GM12878 (cell line): ENCODE results near the gene UGT1A8. TPM values are rescaled to one million over a fixed set of nuclear protein-coding genes. Genes with fewer than 3 reads are reported as not detected.

Experiments
- ATAC-seq: fragments of 200-7000 bp; cut with Tn5 transposase; 3 replicates; pipeline ENCODE4 v1.9.1; 2020; ENCODE audit warnings: mild to moderate bottlenecking, moderate library complexity
- BruUV-seq: library from RNA; stranded (reverse); fragments of 400-500 nt; replicated peaks from 2 replicates; lab custom pipeline; 2021; lab: Mats Ljungman, UMichigan
- CTCF ChIA-PET: fragments of 300-600 bp; sonication (Branson Sonifier 250); formaldehyde crosslinking; extraction: SDS; loops from one replicate; lab custom pipeline; 2021; ENCODE audit warnings: inconsistent platforms; lab: Yijun Ruan, JAX
- POLR2A ChIA-PET: fragments of 350-600 bp; formaldehyde crosslinking; extraction: SDS; loops from one replicate; lab custom pipeline; 2021; ENCODE audit warnings: inconsistent platforms; lab: Charles Lee
- RAD21 ChIA-PET: fragments of 300-600 bp; sonication (Branson Sonifier 250); formaldehyde crosslinking; loops from one replicate; lab custom pipeline; 2023; ENCODE audit warnings: antibody characterized with exemption; ENCODE audit not compliant: unreplicated experiment; lab: Charles Lee
- SMC1A ChIA-PET: fragments of 300-600 bp; sonication (Branson Sonifier 250); formaldehyde crosslinking; loops from one replicate; lab custom pipeline; 2023; ENCODE audit not compliant: unreplicated experiment, uncharacterized antibody; lab: Charles Lee
- DNase-seq: peaks from one replicate; pipeline ENCODE4 v3.0.0-alpha.2; 2011; ENCODE audit warnings: low read depth, low spot score
- FAIRE-seq: peaks from 3 replicates; lab custom pipeline; 2011; peaks lifted over from hg19 to GRCh38; lab: Jason Lieb, UNC
- H2AFZ ChIP-seq: 2 replicates; pipeline ENCODE4 v1.6.0; 2011; ENCODE audit warnings: low read depth, low read length, control low read depth; ENCODE audit not compliant: control insufficient read depth
- H3K27ac ChIP-seq: 2 replicates; pipeline ENCODE4 v1.5.1; 2011; ENCODE audit warnings: control low read depth; ENCODE audit not compliant: control insufficient read depth, insufficient read depth
- H3K27me3 ChIP-seq, 2 experiments: replicated peaks in 1 of 2; 2 replicates each; pipeline versions ENCODE4 v1.6.0 to v1.6.1; 2011; ENCODE audit warnings: low read length in 1 of 2; ENCODE audit not compliant: control insufficient read depth in 2 of 2, insufficient read depth in 2 of 2
- H3K36me3 ChIP-seq, 2 experiments: 2 replicates each; pipeline ENCODE4 v1.5.1; 2011; ENCODE audit warnings: low read length in 1 of 2; ENCODE audit not compliant: control insufficient read depth in 2 of 2, insufficient read depth in 2 of 2
- H3K4me1 ChIP-seq: 2 replicates; pipeline ENCODE4 v1.6.1; 2011; ENCODE audit warnings: mild to moderate bottlenecking, low read length, moderate library complexity, mixed read lengths; ENCODE audit not compliant: control insufficient read depth, insufficient read depth
- H3K4me2 ChIP-seq: 2 replicates; pipeline ENCODE4 v1.6.0; 2011; ENCODE audit warnings: control low read depth; ENCODE audit not compliant: control insufficient read depth, insufficient read depth
- H3K4me3 ChIP-seq: fragments of 200-600 bp; sonication (generic); 2 replicates; pipeline ENCODE4 v1.5.1; 2016
- H3K79me2 ChIP-seq: 2 replicates; pipeline ENCODE4 v1.6.0; 2011; ENCODE audit warnings: low read length; ENCODE audit not compliant: control insufficient read depth, insufficient read depth
- H3K9ac ChIP-seq: 2 replicates; pipeline ENCODE4 v1.8.0; 2011; ENCODE audit warnings: low read length, control low read depth, mixed read lengths; ENCODE audit not compliant: control insufficient read depth, insufficient read depth
- H3K9me3 ChIP-seq: replicated peaks from 3 replicates; pipeline ENCODE4 v1.5.1; 2011; ENCODE audit warnings: mild to moderate bottlenecking, low read length; ENCODE audit not compliant: control insufficient read depth, insufficient read depth
- H4K20me1 ChIP-seq: 2 replicates; pipeline ENCODE4 v1.6.0; 2011; ENCODE audit not compliant: control insufficient read depth, insufficient read depth
- BCL3 ChIP-seq: IDR thresholded peaks from 2 replicates; pipeline ENCODE4 v1.6.1; 2011; ENCODE audit warnings: borderline replicate concordance, low read depth, mild to moderate bottlenecking, moderate library complexity, low read length; ENCODE audit not compliant: insufficient read depth, poor library complexity, severe bottlenecking
- CBX5 ChIP-seq: sonication (generic); IDR thresholded peaks from 2 replicates; pipeline ENCODE4 v1.6.1; 2016; ENCODE audit warnings: low read depth, moderate library complexity, mild to moderate bottlenecking, inconsistent platforms
- CHD4 ChIP-seq: fragments of 200-600 bp; sonication (generic); IDR thresholded peaks from 2 replicates; pipeline ENCODE4 v1.6.1; 2016; ENCODE audit warnings: mild to moderate bottlenecking
- E2F8 ChIP-seq: fragments of 450-650 bp; IDR thresholded peaks from 2 replicates; pipeline ENCODE4 v1.6.1; 2018; ENCODE audit warnings: mild to moderate bottlenecking, low read depth, moderate library complexity; ENCODE audit not compliant: partially characterized antibody
- FOS ChIP-seq: IDR thresholded peaks from 3 replicates; pipeline ENCODE4 v1.6.1; 2011; ENCODE audit warnings: borderline replicate concordance; ENCODE audit not compliant: insufficient read length; ENCODE audit errors: extremely low read depth
- KLF5 ChIP-seq: fragments of 450-650 bp; IDR thresholded peaks from 2 replicates; pipeline ENCODE4 v1.6.1; 2014; ENCODE audit warnings: mild to moderate bottlenecking; ENCODE audit not compliant: partially characterized antibody
- MTA3 ChIP-seq: IDR thresholded peaks from 2 replicates; pipeline ENCODE4 v1.6.1; 2012; ENCODE audit warnings: low read length, inconsistent platforms, borderline replicate concordance
- NR2C1 ChIP-seq: fragments of 450-650 bp; IDR thresholded peaks from 2 replicates; pipeline ENCODE4 v1.6.1; 2017; ENCODE audit warnings: antibody characterized with exemption, mild to moderate bottlenecking, moderate library complexity
- SIN3A ChIP-seq: IDR thresholded peaks from 2 replicates; pipeline ENCODE4 v1.6.1; 2012; ENCODE audit warnings: low read depth, low read length, improper control_type of control experiment
- SUZ12 ChIP-seq: fragments of 200-600 bp; sonication (generic); IDR thresholded peaks from one replicate; pipeline ENCODE4 v1.6.1; 2018; ENCODE audit warnings: antibody characterized with exemption, mild to moderate bottlenecking; ENCODE audit not compliant: unreplicated experiment
- USF1 ChIP-seq: IDR thresholded peaks from 2 replicates; pipeline ENCODE4 v1.6.1; 2011; ENCODE audit warnings: borderline replicate concordance, low read depth, mild to moderate bottlenecking, moderate library complexity, mixed read lengths, low read length; ENCODE audit not compliant: insufficient read depth; ENCODE audit errors: extremely low read length
- ZBTB11 ChIP-seq: fragments of 450-650 bp; formaldehyde crosslinking; IDR thresholded peaks from 2 replicates; pipeline ENCODE4 v1.5.0; 2022; ENCODE audit warnings: mild to moderate bottlenecking, missing genetic modification characterization
- ZBTB33 ChIP-seq: fragments of 450-650 bp; IDR thresholded peaks from 2 replicates; pipeline ENCODE4 v1.6.1; 2017; ENCODE audit warnings: mild to moderate bottlenecking
- WGBS: methylation state at CpG from one replicate; pipeline ENCODE4 v1.1.6; 2016; ENCODE audit warnings: low lambda C conversion rate; ENCODE audit not compliant: insufficient replicate concordance, insufficient coverage; ENCODE audit errors: missing lambda C conversion rate; 5-methylcytosine and 5-hydroxymethylcytosine counted together
- in situ Hi-C: fragments of 300-500 bp; cut with MboI; formaldehyde crosslinking; loops from 9 replicates; pipeline ENCODE4 v1.14.3; 2018; ENCODE audit warnings: mixed read lengths
- intact Hi-C: fragments of 100-400 bp; cut with micrococcal nuclease; formaldehyde crosslinking; loops from one replicate; pipeline ENCODE4 v1.14.2; 2022; ENCODE audit not compliant: unreplicated experiment
- polyA plus RNA-seq, 11 experiments: library from polyadenylated mRNA; depleted of rRNA in 4 of 11; unstranded in 6 of 11; stranded (reverse) in 5 of 11; fragments of >200 nt; fragmentation: Nextera tagmentation in 4 of 11; fragmentation: Illumina TruSeq in 1 of 11; extraction: Ambion mirVana in 4 of 11; extraction: Trizol in 1 of 11; gene quantifications; 1 replicate in 1 of 11; 2 replicates in 10 of 11; pipeline versions ENCODE4 v1.2.1 to v1.2.3, GENCODE V29; 2011 to 2016; ENCODE audit warnings: inconsistent platforms in 2 of 11, missing spikeins in 2 of 11, low read depth in 1 of 11
- total RNA-seq, 4 experiments: library from RNA; depleted of rRNA in 3 of 4; stranded (reverse); fragments of >200 nt in 3 of 4; fragmentation: Illumina TruSeq in 1 of 4; extraction: Trizol in 1 of 4; gene quantifications; 2 replicates each; pipeline versions ENCODE4 v1.2.1 to v1.2.3, GENCODE V29; 2013 to 2021

The UGT1A8 gene
- total and polyA plus RNA-seq, 10 of the 15 experiments (the other 5 are each of a cell fraction or from before 2014, with no cell fraction given) = not detected

GRCh38 chr2:233820774-233821105, 203.3 kb downstream of the UGT1A8 start:
- H3K9ac ChIP-seq = no peak overlapping the region
- FAIRE-seq = no peak
- no TSS peak for BruUV-seq
- H3K9me3 ChIP-seq = no peaks in the 10 kb centered on the region
- RAD21 ChIA-PET = no interaction called here
- H3K36me3 ChIP-seq = no peaks in the 10 kb centered on the region
- H4K20me1 ChIP-seq = no peaks in the 10 kb centered on the region
- no peak overlapping the region for H3K4me3 ChIP-seq
- no peak overlapping the region for H3K4me2 ChIP-seq
- intact Hi-C loops = no loop called here
- H2AFZ ChIP-seq = no peak overlapping the region
- TF ChIP-seq CHD4 (no peak), E2F8 (no peak), NR2C1 (no peak), BCL3 (no peak), MTA3 (no peak), CBX5 (no peak), FOS (no peak), ZBTB11 (CRISPR knock-in tag) (no peak), USF1 (no peak), SIN3A (no peak), KLF5 (no peak), SUZ12 (no peak), ZBTB33 (no peak)
- TF ChIP-seq, all 136 proteins: peak for 0
- ChIA-PET CTCF (no interaction called here), POLR2A (no interaction called here), SMC1A (interaction anchor here (1.0 kb wide), 1 partner anchor 9 kb away, joined by 3 read pairs; no protein-coding TSS in a partner anchor)
- in situ Hi-C loops = no loop called here
- Histone ChIP-seq H3K4me1 (no peaks in the 10 kb centered on the region), H3K79me2 (no peaks in the 10 kb centered on the region), H3K27me3 (no peaks in the 10 kb centered on the region; a peak in 3 of 4 replicates), H3K27ac (no peak overlapping the region)
- no peak for ATAC-seq
- DNase-seq = no peak
- WGBS = 34% methylated on average over 6 of the region's 6 CpGs
